ENCODE data around the gene PCGF5. TPM values are rescaled to one million over a fixed set of nuclear protein-coding genes. Genes with fewer than 3 reads are reported as not detected.

Gene PCGF5
- total RNA-seq, 2 experiments from 2014 or later: 57.7 to 58.4 TPM

DNA sequence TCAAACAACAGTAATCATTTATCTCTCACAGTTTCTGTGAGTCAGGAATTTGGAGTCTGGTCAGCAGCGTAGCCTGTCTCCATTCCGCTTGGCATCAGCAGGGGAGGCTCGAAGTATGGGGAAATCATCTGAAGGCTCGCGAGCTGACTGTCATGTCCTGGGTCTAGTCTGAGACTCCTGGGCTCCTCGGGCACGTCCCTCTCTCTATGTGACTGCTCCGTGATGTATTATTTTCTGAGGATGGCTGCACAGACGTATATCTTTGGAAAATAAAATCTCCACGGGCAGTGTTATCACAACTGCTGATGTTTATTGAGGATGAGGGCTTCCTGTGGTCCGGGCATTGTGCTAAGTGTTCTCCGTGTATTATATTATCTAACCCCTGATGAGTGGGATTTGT is 23.3 kb upstream of the PCGF5 start:
- Histone ChIP-seq H3K27me3 (ENCODE audit: control insufficient read depth in 1 of 2, insufficient read depth in 2 of 2, low read length in 2 of 2) (no peaks in the 10 kb centered on the region), H3K4me1 (ENCODE audit: insufficient read depth, low read length) (peaks cover 46% of the 10 kb centered on the region), H3K9me3 (ENCODE audit: control insufficient read depth in 1 of 2, insufficient read depth in 1 of 2, low read length in 2 of 2) (no peaks in the 10 kb centered on the region), H3K36me3 (ENCODE audit: insufficient read depth, low read length) (no peaks in the 10 kb centered on the region), H3K4me3 (ENCODE audit: low read length) (no peak overlapping the region), H3K27ac (ENCODE audit: low read depth in 1 of 2, low read length in 2 of 2) (no peak overlapping the region)
- intact Hi-C loops (cut with DNase I, micrococcal nuclease): no loop called here
- peak overlapping the region; percentile 31 for H3K27ac Mint-ChIP-seq
- TF ChIP-seq, protein P1, sequence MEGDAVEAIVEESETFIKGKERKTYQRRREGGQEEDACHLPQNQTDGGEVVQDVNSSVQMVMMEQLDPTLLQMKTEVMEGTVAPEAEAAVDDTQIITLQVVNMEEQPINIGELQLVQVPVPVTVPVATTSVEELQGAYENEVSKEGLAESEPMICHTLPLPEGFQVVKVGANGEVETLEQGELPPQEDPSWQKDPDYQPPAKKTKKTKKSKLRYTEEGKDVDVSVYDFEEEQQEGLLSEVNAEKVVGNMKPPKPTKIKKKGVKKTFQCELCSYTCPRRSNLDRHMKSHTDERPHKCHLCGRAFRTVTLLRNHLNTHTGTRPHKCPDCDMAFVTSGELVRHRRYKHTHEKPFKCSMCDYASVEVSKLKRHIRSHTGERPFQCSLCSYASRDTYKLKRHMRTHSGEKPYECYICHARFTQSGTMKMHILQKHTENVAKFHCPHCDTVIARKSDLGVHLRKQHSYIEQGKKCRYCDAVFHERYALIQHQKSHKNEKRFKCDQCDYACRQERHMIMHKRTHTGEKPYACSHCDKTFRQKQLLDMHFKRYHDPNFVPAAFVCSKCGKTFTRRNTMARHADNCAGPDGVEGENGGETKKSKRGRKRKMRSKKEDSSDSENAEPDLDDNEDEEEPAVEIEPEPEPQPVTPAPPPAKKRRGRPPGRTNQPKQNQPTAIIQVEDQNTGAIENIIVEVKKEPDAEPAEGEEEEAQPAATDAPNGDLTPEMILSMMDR (IDR thresholded peaks at IDR 0.05): no peak
- H3K4me3 Mint-ChIP-seq: no peak overlapping the region
- ATAC-seq (ENCODE audit: poor library complexity) (no peak), DNase-seq (no peak)
- H3K4me1 Mint-ChIP-seq (ENCODE audit: low read depth): peaks cover 85% of the 10 kb centered on the region
- H3K36me3 Mint-ChIP-seq (ENCODE audit: low read depth): no peaks in the 10 kb centered on the region
- CTCF ChIA-PET: no interaction called here
- no peaks in the 10 kb centered on the region for H3K27me3 Mint-ChIP-seq
- peaks cover 3% of the 10 kb centered on the region for H3K9me3 Mint-ChIP-seq
- POLR2A ChIA-PET: no interaction called here

DNA sequence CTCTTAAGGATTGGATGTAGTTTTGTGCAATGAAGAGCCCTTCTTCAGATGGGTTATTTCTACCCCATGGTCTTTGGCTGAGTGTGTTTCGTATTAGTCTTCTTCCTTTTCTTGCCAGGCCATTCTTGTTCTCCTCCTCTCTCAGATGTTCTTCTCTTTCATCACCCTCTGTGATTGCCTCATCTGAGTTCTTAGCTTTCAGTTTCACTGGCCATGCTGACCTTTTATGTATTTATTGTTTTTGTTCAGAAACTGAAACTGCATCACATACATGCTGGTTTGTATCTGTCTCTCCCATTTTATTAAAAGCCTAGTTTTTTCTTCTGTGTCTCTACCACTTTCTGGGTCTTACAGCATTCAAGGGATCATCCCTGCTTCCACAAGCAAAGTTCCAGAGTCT is 21.7 kb upstream of the PCGF5 start:
- H3K9me3 Mint-ChIP-seq: peaks cover under 1% of the 10 kb centered on the region
- Histone ChIP-seq H3K4me3 (ENCODE audit: low read length) (no peak overlapping the region), H3K4me1 (ENCODE audit: insufficient read depth, low read length) (peaks cover 43% of the 10 kb centered on the region), H3K9me3 (ENCODE audit: control insufficient read depth in 1 of 2, insufficient read depth in 1 of 2, low read length in 2 of 2) (no peaks in the 10 kb centered on the region), H3K27ac (ENCODE audit: low read depth in 1 of 2, low read length in 2 of 2) (peak overlapping the region in 1 of 2 donors; percentile 71), H3K36me3 (ENCODE audit: insufficient read depth, low read length) (no peaks in the 10 kb centered on the region), H3K27me3 (ENCODE audit: control insufficient read depth in 1 of 2, insufficient read depth in 2 of 2, low read length in 2 of 2) (no peaks in the 10 kb centered on the region)
- ChIA-PET POLR2A (interaction anchor here (1.4 kb wide), 1 partner anchor 36 kb away, joined by 15 read pairs; no protein-coding TSS in a partner anchor), CTCF (interaction anchor here (1.0 kb wide), 1 partner anchor 22 kb away, joined by 3 read pairs; the partner anchor contains the start of gene PCGF5)
- H3K27me3 Mint-ChIP-seq: no peaks in the 10 kb centered on the region
- TF ChIP-seq, protein P1 (IDR thresholded peaks at IDR 0.05): no peak
- H3K4me1 Mint-ChIP-seq (ENCODE audit: low read depth): peaks cover 84% of the 10 kb centered on the region
- peak overlapping the region; percentile 74 for H3K27ac Mint-ChIP-seq
- H3K4me3 Mint-ChIP-seq: peak overlapping the region; percentile 6
- peak; percentile 24 for ATAC-seq (ENCODE audit: poor library complexity)
- peak in 3 of 14 experiments; percentile 58 to 81 (median 61) for DNase-seq
- H3K36me3 Mint-ChIP-seq (ENCODE audit: low read depth): no peaks in the 10 kb centered on the region
- intact Hi-C loops (cut with DNase I, micrococcal nuclease): no loop called here

DNA sequence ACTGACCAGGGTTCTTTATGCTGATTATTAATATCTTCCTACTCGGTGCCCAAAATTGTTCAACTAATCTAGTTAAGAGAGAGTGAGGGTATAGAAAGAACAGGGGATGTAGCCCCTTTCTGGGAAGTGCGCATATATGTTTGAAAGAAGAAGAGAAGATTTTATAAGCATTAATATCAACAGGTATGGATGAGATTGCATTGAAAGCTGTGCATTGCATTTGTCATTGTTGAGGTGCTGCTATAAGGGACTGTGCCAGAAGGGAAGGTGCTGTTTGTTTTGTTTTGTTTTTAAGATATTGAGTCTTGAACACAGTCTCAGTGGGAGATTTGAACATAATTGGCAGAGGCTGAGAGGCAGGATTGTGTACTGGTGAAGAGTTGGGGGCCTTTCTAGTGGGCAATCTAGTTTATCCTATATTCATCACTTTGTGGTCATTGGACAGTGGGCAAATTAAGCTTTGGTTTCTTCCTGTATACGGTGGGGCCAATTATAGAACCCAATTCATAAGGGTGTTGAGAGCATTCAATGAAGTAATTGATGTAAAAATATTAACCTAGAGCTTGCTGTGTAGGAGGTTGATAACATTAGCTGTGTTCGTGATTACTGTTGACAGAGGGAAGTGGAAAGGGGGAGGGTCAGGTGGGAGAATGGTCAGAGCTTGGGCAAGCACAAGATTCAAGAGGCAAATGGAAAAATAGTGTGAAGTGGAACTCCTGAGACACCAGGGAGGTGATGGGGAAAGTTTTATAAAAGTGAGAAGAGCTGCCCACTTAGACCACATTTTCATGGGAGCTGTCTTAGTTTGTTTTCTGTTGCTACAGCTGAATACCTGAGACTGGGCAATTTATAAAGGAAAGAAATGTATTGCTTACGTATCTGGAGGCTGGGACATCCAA is 19.9 kb upstream of the PCGF5 start:
- Histone ChIP-seq H3K9me3 (ENCODE audit: control insufficient read depth in 1 of 2, insufficient read depth in 1 of 2, low read length in 2 of 2) (no peaks in the 10 kb centered on the region), H3K27ac (ENCODE audit: low read depth in 1 of 2, low read length in 2 of 2) (peak overlapping the region; percentile 57 to 71), H3K4me3 (ENCODE audit: low read length) (peak overlapping the region; percentile 15), H3K36me3 (ENCODE audit: insufficient read depth, low read length) (no peaks in the 10 kb centered on the region), H3K27me3 (ENCODE audit: control insufficient read depth in 1 of 2, insufficient read depth in 2 of 2, low read length in 2 of 2) (no peaks in the 10 kb centered on the region), H3K4me1 (ENCODE audit: insufficient read depth, low read length) (peaks cover 40% of the 10 kb centered on the region)
- H3K4me1 Mint-ChIP-seq (ENCODE audit: low read depth): peaks cover 84% of the 10 kb centered on the region
- ChIA-PET CTCF (interaction anchor here (1.2 kb wide), 1 partner anchor 14 kb away, joined by 3 read pairs; no protein-coding TSS in a partner anchor), POLR2A (interaction anchor here (0.7 to 3.0 kb wide), 9 partner anchors 9 to 598 kb away, joined by 3 to 45 read pairs (median 4); partner anchors contain the start of genes PCGF5 and TNKS2)
- intact Hi-C loops (cut with DNase I, micrococcal nuclease): loop anchor here in 1 of 2 experiments (2.0 kb wide), 2 partner anchors 20 to 38 kb away; partner anchors contain the start of gene PCGF5
- H3K27me3 Mint-ChIP-seq: no peaks in the 10 kb centered on the region
- H3K4me3 Mint-ChIP-seq: peak overlapping the region; percentile 65
- DNase-seq: no peak
- peak overlapping the region; percentile 80 for H3K27ac Mint-ChIP-seq
- no peaks in the 10 kb centered on the region for H3K9me3 Mint-ChIP-seq
- H3K36me3 Mint-ChIP-seq (ENCODE audit: low read depth): no peaks in the 10 kb centered on the region
- TF ChIP-seq, protein P1 (IDR thresholded peaks at IDR 0.05): no peak
- ATAC-seq (ENCODE audit: poor library complexity): no peak
